Smooth muscle cell (in vitro differentiated cells): ENCODE data around the gene CPXM2. TPM values are rescaled to one million over a fixed set of nuclear protein-coding genes. Genes with fewer than 3 reads are reported as not detected.
A peak's percentile ranks its signal among the peaks of the same experiment; 100 is the strongest.

ENCODE experiments used
- DNase-seq: peaks from one replicate; lab custom pipeline; 2025; ENCODE audit not compliant: unreplicated experiment; lab: John Stamatoyannopoulos, UW
- H2AFZ ChIP-seq: fragments of 200-600 bp; sonication (generic); 2 replicates; pipeline ENCODE4 v1.6.0; 2016; ENCODE audit warnings: antibody characterized with exemption, low read depth, mild to moderate bottlenecking
- H3F3A ChIP-seq: fragments of 200-600 bp; sonication (generic); 2 replicates; pipeline ENCODE4 v1.6.0; 2017; ENCODE audit warnings: antibody characterized with exemption, low read depth
- H3K27ac ChIP-seq: fragments of 200-600 bp; sonication (generic); 2 replicates; pipeline ENCODE4 v1.5.1; 2016; ENCODE audit warnings: low read depth, mild to moderate bottlenecking
- H3K27me3 ChIP-seq: fragments of 200-600 bp; sonication (generic); 2 replicates; pipeline ENCODE4 v1.6.1; 2016; ENCODE audit warnings: low read depth, mild to moderate bottlenecking
- H3K36me3 ChIP-seq: fragments of 200-600 bp; sonication (generic); 2 replicates; pipeline ENCODE4 v1.5.1; 2016; ENCODE audit warnings: low read depth
- H3K4me1 ChIP-seq: fragments of 200-600 bp; sonication (generic); 2 replicates; pipeline ENCODE4 v1.5.1; 2016; ENCODE audit warnings: low read depth
- H3K4me2 ChIP-seq: fragments of 200-600 bp; sonication (generic); 2 replicates; pipeline ENCODE4 v1.6.0; 2016; ENCODE audit warnings: mild to moderate bottlenecking
- H3K4me3 ChIP-seq: fragments of 200-600 bp; sonication (generic); 2 replicates; pipeline ENCODE4 v1.5.1; 2016; ENCODE audit warnings: mild to moderate bottlenecking
- H3K79me2 ChIP-seq: fragments of 200-600 bp; sonication (generic); 2 replicates; pipeline ENCODE4 v1.6.0; 2016; ENCODE audit warnings: low read depth, mild to moderate bottlenecking
- H3K9ac ChIP-seq: fragments of 200-600 bp; sonication (generic); 2 replicates; pipeline ENCODE4 v1.6.0; 2016; ENCODE audit warnings: low read depth
- H3K9me3 ChIP-seq: fragments of 200-600 bp; sonication (generic); replicated peaks from 2 replicates; pipeline ENCODE4 v1.5.1; 2016; ENCODE audit warnings: low read depth
- H4K20me1 ChIP-seq: fragments of 200-600 bp; sonication (generic); 2 replicates; pipeline ENCODE4 v1.6.0; 2016; ENCODE audit warnings: low read depth
- CTCF ChIP-seq: fragments of 200-600 bp; sonication (generic); IDR thresholded peaks from 2 replicates; pipeline ENCODE4 v1.5.1; 2017; ENCODE audit warnings: borderline replicate concordance, mild to moderate bottlenecking, antibody characterized with exemption; ENCODE audit not compliant: insufficient read depth, poor library complexity, severe bottlenecking
- WGBS: methylation state at CpG from one replicate; pipeline ENCODE4 v1.1.7; 2016; ENCODE audit warnings: low lambda C conversion rate; 5-methylcytosine and 5-hydroxymethylcytosine counted together
- polyA plus RNA-seq: library from polyadenylated mRNA; unstranded; fragments of >200 nt; fragmentation: Nextera tagmentation; extraction: Ambion mirVana; gene quantifications from 2 replicates; pipeline ENCODE4 v1.2.1, GENCODE V29; 2016
- total RNA-seq: library from RNA; depleted of rRNA; stranded (reverse); fragments of >200 nt; gene quantifications from 2 replicates; pipeline ENCODE4 v1.2.3, GENCODE V29; 2014

Gene CPXM2
- total and polyA plus RNA-seq, 2 experiments from 2014 or later, result 31.2 to 65.5 TPM

GRCh38 chr10:123865880-123866279 lies 25.7 kb downstream of the CPXM2 start:
- Histone ChIP-seq H3K79me2 (no peaks in the 10 kb centered on the region), H3K9me3 (no peaks in the 10 kb centered on the region), H4K20me1 (no peaks in the 10 kb centered on the region), H3K4me2 (no peak overlapping the region), H3K4me3 (no peak overlapping the region), H3F3A (no peaks in the 10 kb centered on the region), H2AFZ (no peak overlapping the region), H3K4me1 (no peaks in the 10 kb centered on the region), H3K36me3 (no peaks in the 10 kb centered on the region), H3K27me3 (no peaks in the 10 kb centered on the region), H3K27ac (peak overlapping the region; percentile 64), H3K9ac (peak overlapping the region; percentile 4)
- TF ChIP-seq CTCF, result no peak
- DNase-seq, result no peak
- WGBS, result 53% methylated on average over 6 of the region's 6 CpGs

- no peak for TF ChIP-seq CTCF
- no peaks in the 10 kb centered on the region for H3K4me1 ChIP-seq
- H3K9me3 ChIP-seq, result no peaks in the 10 kb centered on the region
- no peaks in the 10 kb centered on the region for H4K20me1 ChIP-seq
- no peak overlapping the region for H3K9ac ChIP-seq
- WGBS, result 92% methylated on average over 9 of the region's 9 CpGs
- no peak overlapping the region for H3K4me3 ChIP-seq
- no peak for DNase-seq
- H3F3A ChIP-seq, result no peaks in the 10 kb centered on the region
- no peak overlapping the region for H3K4me2 ChIP-seq
- H2AFZ ChIP-seq, result no peak overlapping the region
- no peaks in the 10 kb centered on the region for H3K36me3 ChIP-seq
- H3K27me3 ChIP-seq, result no peaks in the 10 kb centered on the region
- H3K27ac ChIP-seq, result no peak overlapping the region
- no peaks in the 10 kb centered on the region for H3K79me2 ChIP-seq
Measured at GRCh38 chr10:123865350-123865749, 26.3 kb downstream of the CPXM2 start.

GRCh38 chr10:123864923-123865322 lies 26.7 kb downstream of the CPXM2 start:
- 58% methylated on average over 9 of the region's 9 CpGs for WGBS
- Histone ChIP-seq H3K36me3 (no peaks in the 10 kb centered on the region), H3F3A (no peaks in the 10 kb centered on the region), H3K79me2 (no peaks in the 10 kb centered on the region), H3K4me2 (no peak overlapping the region), H4K20me1 (no peaks in the 10 kb centered on the region), H3K4me3 (no peak overlapping the region), H2AFZ (no peak overlapping the region), H3K9me3 (no peaks in the 10 kb centered on the region), H3K4me1 (no peaks in the 10 kb centered on the region), H3K27ac (no peak overlapping the region), H3K27me3 (no peaks in the 10 kb centered on the region), H3K9ac (no peak overlapping the region)
- no peak for TF ChIP-seq CTCF
- DNase-seq, result no peak

GRCh38 chr10:123863721-123864482 lies 27.7 kb downstream of the CPXM2 start:
- no peak overlapping the region for H3K27ac ChIP-seq
- no peaks in the 10 kb centered on the region for H3K36me3 ChIP-seq
- no peaks in the 10 kb centered on the region for H3K9me3 ChIP-seq
- no peaks in the 10 kb centered on the region for H3K27me3 ChIP-seq
- no peaks in the 10 kb centered on the region for H4K20me1 ChIP-seq
- 85% methylated on average over 12 of the region's 12 CpGs for WGBS
- no peak overlapping the region for H3K4me2 ChIP-seq
- H3K4me3 ChIP-seq, result no peak overlapping the region
- no peak for DNase-seq
- no peak overlapping the region for H3K9ac ChIP-seq
- no peaks in the 10 kb centered on the region for H3K4me1 ChIP-seq
- no peaks in the 10 kb centered on the region for H3F3A ChIP-seq
- H3K79me2 ChIP-seq, result no peaks in the 10 kb centered on the region
- H2AFZ ChIP-seq, result no peak overlapping the region
- TF ChIP-seq CTCF, result no peak
